Keratinocyte (primary cell): ENCODE results near the gene IGFLR1. TPM values are rescaled to one million over a fixed set of nuclear protein-coding genes. Genes with fewer than 3 reads are reported as not detected.
"Not testable (repeated sequence)": the region's sequence is repeated elsewhere in the genome, so short reads cannot be mapped to it uniquely, and the experiment has no call there.

ENCODE experiments used
- DNase-seq: peaks from one replicate; pipeline ENCODE4 v3.0.0-alpha.2; 2011; ENCODE audit warnings: low read depth, missing footprints, low spot score
- FAIRE-seq: peaks from 2 replicates; lab custom pipeline; 2011; peaks lifted over from hg19 to GRCh38; lab: Jason Lieb, UNC
- H2AFZ ChIP-seq: 2 replicates; pipeline ENCODE4 v1.6.0; 2012; ENCODE audit warnings: low read length, control low read depth, inconsistent platforms; ENCODE audit not compliant: control insufficient read depth
- H3K27ac ChIP-seq: 2 replicates; pipeline ENCODE4 v1.5.1; 2011; ENCODE audit warnings: low read length; ENCODE audit not compliant: control insufficient read depth, insufficient read depth
- H3K27me3 ChIP-seq: 3 replicates; pipeline ENCODE4 v1.6.0; 2011; ENCODE audit warnings: low read length; ENCODE audit not compliant: control insufficient read depth, insufficient read depth; ENCODE audit errors: extremely low read depth
- H3K36me3 ChIP-seq, 2 experiments: 2 replicates in 1 of 2; 3 replicates in 1 of 2; pipeline ENCODE4 v1.5.1; 2011; ENCODE audit warnings: low read length in 2 of 2, mild to moderate bottlenecking in 1 of 2; ENCODE audit not compliant: control insufficient read depth in 2 of 2, insufficient read depth in 2 of 2; ENCODE audit errors: extremely low read depth in 1 of 2
- H3K4me1 ChIP-seq: 3 replicates; pipeline ENCODE4 v1.5.1; 2011; ENCODE audit warnings: low read length; ENCODE audit not compliant: control insufficient read depth, insufficient read depth; ENCODE audit errors: extremely low read depth
- H3K4me2 ChIP-seq: 3 replicates; pipeline ENCODE4 v1.6.0; 2011; ENCODE audit warnings: low read depth, low read length; ENCODE audit not compliant: control insufficient read depth, insufficient read depth; ENCODE audit errors: extremely low read depth
- H3K4me3 ChIP-seq, 3 experiments: fragments of 200-600 bp in 1 of 3; sonication (generic) in 1 of 3; 2 replicates in 2 of 3; 3 replicates in 1 of 3; pipeline ENCODE4 v1.5.1; 2011 to 2016; ENCODE audit warnings: low read length in 3 of 3, mild to moderate bottlenecking in 3 of 3, control low read depth in 2 of 3, inconsistent platforms in 1 of 3, low read depth in 1 of 3, mixed read lengths in 1 of 3, mixed run types in 1 of 3, moderate library complexity in 1 of 3; ENCODE audit not compliant: control insufficient read depth in 2 of 3, insufficient read depth in 2 of 3; ENCODE audit errors: extremely low read depth in 1 of 3
- H3K79me2 ChIP-seq: 2 replicates; pipeline ENCODE4 v1.6.0; 2012; ENCODE audit warnings: low read length; ENCODE audit not compliant: control insufficient read depth, insufficient read depth
- H3K9ac ChIP-seq: 3 replicates; pipeline ENCODE4 v1.6.0; 2011; ENCODE audit warnings: low read length; ENCODE audit not compliant: control insufficient read depth, insufficient read depth; ENCODE audit errors: extremely low read depth
- H3K9me1 ChIP-seq: 3 replicates; pipeline ENCODE4 v1.6.0; 2011; ENCODE audit warnings: low read length; ENCODE audit not compliant: control insufficient read depth, insufficient read depth; ENCODE audit errors: extremely low read depth
- H3K9me3 ChIP-seq: 2 replicates; pipeline ENCODE4 v1.5.1; 2012; ENCODE audit warnings: low read depth, low read length; ENCODE audit not compliant: control insufficient read depth
- H4K20me1 ChIP-seq: 3 replicates; pipeline ENCODE4 v1.6.0; 2011; ENCODE audit warnings: low read length; ENCODE audit not compliant: control insufficient read depth, insufficient read depth; ENCODE audit errors: extremely low read depth
- CTCF ChIP-seq, 3 experiments: IDR thresholded peaks in 1 of 3; conservative IDR thresholded peaks in 1 of 3; optimal IDR thresholded peaks in 1 of 3; 2 replicates in 2 of 3; 3 replicates in 1 of 3; pipeline versions ENCODE3 to v1.5.1; 2011; ENCODE audit warnings: low read length in 3 of 3, mild to moderate bottlenecking in 3 of 3, moderate library complexity in 2 of 3, control low read depth in 1 of 3, inconsistent platforms in 1 of 3; ENCODE audit not compliant: insufficient read depth in 2 of 3; ENCODE audit errors: extremely low read depth in 1 of 3
- EZH2 ChIP-seq: IDR thresholded peaks from one replicate; pipeline ENCODE4 v1.6.1; 2012; ENCODE audit warnings: inconsistent platforms, mild to moderate bottlenecking, low read length, moderate library complexity
- dilution Hi-C: fragments of 300-500 bp; cut with MboI; formaldehyde crosslinking; loops from one replicate; pipeline ENCODE4 v1.7.0; 2020; ENCODE audit warnings: low sequenced_read_pairs; ENCODE audit not compliant: extremely low pct_ligation_motif_present
- polyA plus RNA-seq, 5 experiments: library from polyadenylated mRNA; depleted of rRNA in 3 of 5; stranded (reverse) in 3 of 5; stranded (forward) in 1 of 5; unstranded in 1 of 5; fragments of >200 nt; gene quantifications; 1 replicate in 1 of 5; 2 replicates in 3 of 5; 3 replicates in 1 of 5; pipeline versions ENCODE4 v1.2.1 to v1.2.3, GENCODE V29; 2011 to 2012; ENCODE audit warnings: missing spikeins in 2 of 5, low read depth in 1 of 5, low replicate concordance in 1 of 5

Gene IGFLR1
- polyA plus RNA-seq, 1 donor (not counting 4 experiments of a cell fraction or from before 2014, with no cell fraction given) = 0.34 TPM

- Histone ChIP-seq H3K4me3 (no peak overlapping the region), H3K9ac (no peak overlapping the region), H4K20me1 (peaks cover 4% of the 10 kb centered on the region), H3K9me1 (no peaks in the 10 kb centered on the region), H3K4me1 (peaks cover 2% of the 10 kb centered on the region), H2AFZ (no peak overlapping the region), H3K4me2 (no peak overlapping the region), H3K27ac (no peak overlapping the region), H3K79me2 (peaks cover 33% of the 10 kb centered on the region), H3K36me3 (peaks cover 63 to 65% of the 10 kb centered on the region in 2 experiments), H3K27me3 (no peaks in the 10 kb centered on the region), H3K9me3 (no peaks in the 10 kb centered on the region)
- DNase-seq (no peak), FAIRE-seq (no peak)
- dilution Hi-C loops = no loop called here
- TF ChIP-seq EZH2 (no peak), CTCF (optimal IDR thresholded peaks at IDR 0.05 in 1 of 3, IDR thresholded peaks at IDR 0.05 in 1 of 3, conservative IDR thresholded peaks at IDR 0.05 in 1 of 3; ENCODE audit: extremely low read depth in 1 of 3, insufficient read depth in 2 of 3, low read length in 3 of 3) (no peak)
Measured at GRCh38 chr19:35724560-35724959, 17.7 kb downstream of the IGFLR1 start.

GRCh38 chr19:35724132-35724531 is 18.1 kb downstream of the IGFLR1 start:
- H4K20me1 ChIP-seq, FAIRE-seq: not testable (repeated sequence)
- H3K36me3 ChIP-seq = peaks cover 60 to 62% of the 10 kb centered on the region in 2 experiments

GRCh38 chr19:35723671-35724070 is 18.6 kb downstream of the IGFLR1 start:
- peaks cover 42% of the 10 kb centered on the region for H3K79me2 ChIP-seq
- H3K27ac ChIP-seq = no peak overlapping the region
- H3K4me1 ChIP-seq = peaks cover 8% of the 10 kb centered on the region
- H4K20me1 ChIP-seq = peaks cover 4% of the 10 kb centered on the region
- no peak overlapping the region for H3K4me2 ChIP-seq
- dilution Hi-C loops = no loop called here
- TF ChIP-seq CTCF (optimal IDR thresholded peaks at IDR 0.05 in 1 of 3, IDR thresholded peaks at IDR 0.05 in 1 of 3, conservative IDR thresholded peaks at IDR 0.05 in 1 of 3; ENCODE audit: extremely low read depth in 1 of 3, insufficient read depth in 2 of 3, low read length in 3 of 3) = no peak
- TF ChIP-seq EZH2 = no peak
- H3K4me3 ChIP-seq = no peak overlapping the region
- H3K9ac ChIP-seq = no peak overlapping the region
- H3K36me3 ChIP-seq = peaks cover 56 to 57% of the 10 kb centered on the region in 2 experiments
- no peaks in the 10 kb centered on the region for H3K9me1 ChIP-seq
- no peaks in the 10 kb centered on the region for H3K9me3 ChIP-seq
- H3K27me3 ChIP-seq = no peaks in the 10 kb centered on the region
- no peak for DNase-seq
- FAIRE-seq = no peak
- no peak overlapping the region for H2AFZ ChIP-seq

More at GRCh38 chr19:35724132-35724531, 18.1 kb downstream of the IGFLR1 start:
- DNase-seq, H3K9ac ChIP-seq, H3K4me3 ChIP-seq, H3K4me2 ChIP-seq, H3K4me1 ChIP-seq, H2AFZ ChIP-seq, H3K9me3 ChIP-seq, H3K27ac ChIP-seq, dilution Hi-C loops, H3K27me3 ChIP-seq, H3K9me1 ChIP-seq: not testable (repeated sequence)
- peaks cover 37% of the 10 kb centered on the region for H3K79me2 ChIP-seq
